ENCODE results near the gene SPG21. TPM values are rescaled to one million over a fixed set of nuclear protein-coding genes. Genes with fewer than 3 reads are reported as not detected.

Gene SPG21
- total RNA-seq, 2 donors from 2014 or later: 39.1 to 67.9 TPM

DNA sequence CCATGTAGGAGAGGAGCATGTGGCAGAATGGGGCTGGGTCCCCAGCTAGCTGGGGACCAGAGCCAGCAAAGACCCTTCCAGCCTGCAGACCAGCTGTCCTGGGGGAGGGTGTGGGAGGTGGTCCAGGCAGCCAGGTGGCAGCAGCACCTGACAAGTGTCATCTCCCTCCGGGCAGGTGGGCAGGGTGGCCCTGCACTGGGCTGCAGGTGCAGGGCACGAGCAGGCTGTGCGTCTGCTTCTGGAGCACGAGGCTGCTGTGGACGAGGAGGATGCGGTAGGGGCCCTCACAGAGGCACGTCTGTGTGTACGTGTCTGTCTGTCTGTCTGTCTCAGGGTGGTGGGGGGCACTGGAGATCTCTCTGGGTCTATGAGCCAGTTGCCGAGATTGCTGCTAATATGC is 72.5 kb downstream of the SPG21 start:
- no peak for ATAC-seq
- no peaks in the 10 kb centered on the region for H3K36me3 Mint-ChIP-seq
- H3K27ac Mint-ChIP-seq: no peak overlapping the region

DNA sequence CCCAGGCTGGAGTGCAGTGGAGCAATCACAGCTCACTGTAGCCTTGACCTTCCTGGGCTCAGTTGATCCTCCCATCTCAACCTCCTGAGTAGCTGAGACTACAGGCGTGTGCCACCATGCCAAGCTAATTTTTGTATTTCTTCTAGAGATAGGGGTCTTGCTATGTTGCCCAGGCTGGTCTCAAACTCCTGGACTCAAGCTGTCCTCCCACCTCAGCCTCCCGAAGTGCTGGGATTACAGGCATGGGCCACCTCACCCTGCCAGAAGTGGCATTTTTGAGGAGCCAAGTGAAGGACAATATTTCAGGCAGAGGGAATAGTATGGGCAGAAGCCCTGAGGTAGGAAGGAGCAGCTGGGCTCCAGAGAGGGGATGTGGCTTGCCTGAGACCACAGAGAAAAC is 73.3 kb downstream of the SPG21 start:
- H3K27me3 Mint-ChIP-seq: no peaks in the 10 kb centered on the region
- DNase-seq (ENCODE audit: low spot score) (no peak), ATAC-seq (no peak)
- no peak overlapping the region for H3K4me3 Mint-ChIP-seq
- no peak overlapping the region for H3K27ac Mint-ChIP-seq
- no peaks in the 10 kb centered on the region for H3K9me3 Mint-ChIP-seq
- no peaks in the 10 kb centered on the region for H3K36me3 Mint-ChIP-seq
- H3K4me1 Mint-ChIP-seq (ENCODE audit: low read depth in 2 of 2): peaks cover 1 to 3% of the 10 kb centered on the region in 2 donors

More for the DNA sequence above, 72.5 kb downstream of the SPG21 start:
- no peaks in the 10 kb centered on the region for H3K27me3 Mint-ChIP-seq
- peaks cover 0 to 2% of the 10 kb centered on the region in 2 donors for H3K4me1 Mint-ChIP-seq (ENCODE audit: low read depth in 2 of 2)
- DNase-seq (ENCODE audit: low spot score): no peak
- H3K9me3 Mint-ChIP-seq: no peaks in the 10 kb centered on the region
- H3K4me3 Mint-ChIP-seq: no peak overlapping the region

DNA sequence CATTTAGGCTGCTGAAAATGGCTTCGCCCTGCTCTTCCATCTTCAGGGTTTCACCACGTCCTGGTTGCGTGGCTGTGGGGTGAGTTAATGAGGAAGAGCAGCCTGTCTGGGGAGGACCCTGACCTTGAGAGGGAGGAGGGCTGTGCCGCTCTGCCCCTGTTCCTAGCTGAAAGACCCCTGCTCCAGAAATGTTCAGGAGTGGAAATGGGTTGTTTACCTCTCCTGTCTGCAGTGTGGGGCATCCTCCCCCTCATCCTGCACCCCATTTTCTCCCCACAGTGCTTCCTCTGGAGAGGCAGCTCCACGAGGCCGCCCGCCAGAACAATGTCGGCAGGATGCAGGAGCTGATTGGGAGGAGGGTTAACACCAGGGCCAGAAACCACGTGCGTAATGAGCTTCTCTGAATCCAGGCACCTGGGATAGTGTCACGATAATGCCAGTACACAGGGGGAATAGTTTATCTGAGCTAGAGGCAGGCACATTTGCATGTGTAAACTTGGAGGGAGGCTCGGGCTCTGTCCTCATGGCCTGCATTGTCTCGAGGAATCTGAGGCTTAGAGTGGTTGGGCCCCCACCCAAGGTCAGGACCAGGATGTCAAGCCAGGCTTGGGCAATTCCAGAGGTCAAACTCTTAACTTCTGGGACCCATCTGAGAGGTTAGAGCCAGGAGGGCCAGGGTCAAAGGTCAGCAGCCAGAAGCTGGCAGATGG is 74.0 kb downstream of the SPG21 start:
- Mint-ChIP-seq H3K9me3 (no peaks in the 10 kb centered on the region), H3K27ac (no peak overlapping the region), H3K4me1 (ENCODE audit: low read depth in 2 of 2) (peaks cover 8 to 9% of the 10 kb centered on the region in 2 donors), H3K27me3 (no peaks in the 10 kb centered on the region), H3K4me3 (no peak overlapping the region), H3K36me3 (no peaks in the 10 kb centered on the region)
- DNase-seq (ENCODE audit: low spot score) (no peak), ATAC-seq (no peak)

Other genes with a start within 250 kb of the SPG21 start
- 1 to 10 TPM in 1 of 2 donors, under 1 TPM in 1; 0.33 to 1.7 TPM for gene RBPMS2, start 214.3 kb downstream of the SPG21 start, total RNA-seq
- 10 to 100 TPM; 24.7 to 91.9 TPM for gene PIF1, start 164.3 kb downstream of the SPG21 start, total RNA-seq
- gene PLEKHO2, start 148.0 kb downstream of the SPG21 start, total RNA-seq: 10 to 100 TPM; 31.2 to 47.2 TPM
- 1 to 10 TPM; 3.1 to 5.0 TPM for gene ANKDD1A, start 78.0 kb downstream of the SPG21 start, total RNA-seq
- gene MTFMT, start 39.7 kb upstream of the SPG21 start, total RNA-seq: 10 to 100 TPM; 17.8 to 18.5 TPM
- not detected for gene SLC51B, start 55.5 kb upstream of the SPG21 start, total RNA-seq
- not detected for gene RASL12, start 78.1 kb upstream of the SPG21 start, total RNA-seq
- not detected for gene KBTBD13, start 86.8 kb upstream of the SPG21 start, total RNA-seq
- 10 to 100 TPM in 1 of 2 donors, 1 to 10 TPM in 1; 5.7 to 14.2 TPM for gene UBAP1L, start 125.3 kb upstream of the SPG21 start, total RNA-seq
- gene PDCD7, start 143.9 kb upstream of the SPG21 start, total RNA-seq: 10 to 100 TPM; 30.3 to 41.2 TPM
- gene CLPX, start 195.4 kb upstream of the SPG21 start, total RNA-seq: 10 to 100 TPM; 39.0 to 63.5 TPM
- gene CILP, start 221.6 kb upstream of the SPG21 start, total RNA-seq: under 1 TPM; 0.08 to 0.12 TPM

Data from natural killer cell treated with Interleukin-12 subunit alpha and Interleukin-12 subunit beta and Interleukin-15 and Interleukin-18, amount 100 ng/mL, for 72 hours (primary cell).